ENCODE measurements around the gene ZNF597.

- TF ChIP-seq, protein P1, sequence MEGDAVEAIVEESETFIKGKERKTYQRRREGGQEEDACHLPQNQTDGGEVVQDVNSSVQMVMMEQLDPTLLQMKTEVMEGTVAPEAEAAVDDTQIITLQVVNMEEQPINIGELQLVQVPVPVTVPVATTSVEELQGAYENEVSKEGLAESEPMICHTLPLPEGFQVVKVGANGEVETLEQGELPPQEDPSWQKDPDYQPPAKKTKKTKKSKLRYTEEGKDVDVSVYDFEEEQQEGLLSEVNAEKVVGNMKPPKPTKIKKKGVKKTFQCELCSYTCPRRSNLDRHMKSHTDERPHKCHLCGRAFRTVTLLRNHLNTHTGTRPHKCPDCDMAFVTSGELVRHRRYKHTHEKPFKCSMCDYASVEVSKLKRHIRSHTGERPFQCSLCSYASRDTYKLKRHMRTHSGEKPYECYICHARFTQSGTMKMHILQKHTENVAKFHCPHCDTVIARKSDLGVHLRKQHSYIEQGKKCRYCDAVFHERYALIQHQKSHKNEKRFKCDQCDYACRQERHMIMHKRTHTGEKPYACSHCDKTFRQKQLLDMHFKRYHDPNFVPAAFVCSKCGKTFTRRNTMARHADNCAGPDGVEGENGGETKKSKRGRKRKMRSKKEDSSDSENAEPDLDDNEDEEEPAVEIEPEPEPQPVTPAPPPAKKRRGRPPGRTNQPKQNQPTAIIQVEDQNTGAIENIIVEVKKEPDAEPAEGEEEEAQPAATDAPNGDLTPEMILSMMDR (IDR thresholded peaks at IDR 0.05; ENCODE audit: low read length) = no peak
- TF ChIP-seq EZH2 (optimal IDR thresholded peaks at IDR 0.05; ENCODE audit: low read depth, low read length) (no peak), EZH2phosphoT487 (IDR thresholded peaks at IDR 0.05; ENCODE audit: low read length) (no peak)
These were observed at the start of gene ZNF597, which contains the start of gene NAA60 for GRCh38 chr16:3443108-3444031.
